GM12878 (cell line): ENCODE data around the gene ARID5B. TPM values are rescaled to one million over a fixed set of nuclear protein-coding genes. Genes with fewer than 3 reads are reported as not detected.

Experiments used
- ATAC-seq: fragments of 200-7000 bp; cut with Tn5 transposase; 3 replicates; pipeline ENCODE4 v1.9.1; 2020; ENCODE audit warnings: mild to moderate bottlenecking, moderate library complexity
- BruUV-seq: library from RNA; stranded (reverse); fragments of 400-500 nt; replicated peaks from 2 replicates; lab custom pipeline; 2021; lab: Mats Ljungman, UMichigan
- CTCF ChIA-PET: fragments of 300-600 bp; sonication (Branson Sonifier 250); formaldehyde crosslinking; extraction: SDS; loops from one replicate; lab custom pipeline; 2021; ENCODE audit warnings: inconsistent platforms; lab: Yijun Ruan, JAX
- POLR2A ChIA-PET: fragments of 350-600 bp; formaldehyde crosslinking; extraction: SDS; loops from one replicate; lab custom pipeline; 2021; ENCODE audit warnings: inconsistent platforms; lab: Charles Lee
- RAD21 ChIA-PET: fragments of 300-600 bp; sonication (Branson Sonifier 250); formaldehyde crosslinking; loops from one replicate; lab custom pipeline; 2023; ENCODE audit warnings: antibody characterized with exemption; ENCODE audit not compliant: unreplicated experiment; lab: Charles Lee
- SMC1A ChIA-PET: fragments of 300-600 bp; sonication (Branson Sonifier 250); formaldehyde crosslinking; loops from one replicate; lab custom pipeline; 2023; ENCODE audit not compliant: unreplicated experiment, uncharacterized antibody; lab: Charles Lee
- DNase-seq: peaks from one replicate; pipeline ENCODE4 v3.0.0-alpha.2; 2011; ENCODE audit warnings: low read depth, low spot score
- FAIRE-seq: peaks from 3 replicates; lab custom pipeline; 2011; peaks lifted over from hg19 to GRCh38; lab: Jason Lieb, UNC
- H2AFZ ChIP-seq: 2 replicates; pipeline ENCODE4 v1.6.0; 2011; ENCODE audit warnings: low read depth, low read length, control low read depth; ENCODE audit not compliant: control insufficient read depth
- H3K27ac ChIP-seq: 2 replicates; pipeline ENCODE4 v1.5.1; 2011; ENCODE audit warnings: control low read depth; ENCODE audit not compliant: control insufficient read depth, insufficient read depth
- H3K27me3 ChIP-seq, 2 experiments: replicated peaks in 1 of 2; 2 replicates each; pipeline versions ENCODE4 v1.6.0 to v1.6.1; 2011; ENCODE audit warnings: low read length in 1 of 2; ENCODE audit not compliant: control insufficient read depth in 2 of 2, insufficient read depth in 2 of 2
- H3K36me3 ChIP-seq, 2 experiments: 2 replicates each; pipeline ENCODE4 v1.5.1; 2011; ENCODE audit warnings: low read length in 1 of 2; ENCODE audit not compliant: control insufficient read depth in 2 of 2, insufficient read depth in 2 of 2
- H3K4me1 ChIP-seq: 2 replicates; pipeline ENCODE4 v1.6.1; 2011; ENCODE audit warnings: mild to moderate bottlenecking, low read length, moderate library complexity, mixed read lengths; ENCODE audit not compliant: control insufficient read depth, insufficient read depth
- H3K4me2 ChIP-seq: 2 replicates; pipeline ENCODE4 v1.6.0; 2011; ENCODE audit warnings: control low read depth; ENCODE audit not compliant: control insufficient read depth, insufficient read depth
- H3K4me3 ChIP-seq: fragments of 200-600 bp; sonication (generic); 2 replicates; pipeline ENCODE4 v1.5.1; 2016
- H3K79me2 ChIP-seq: 2 replicates; pipeline ENCODE4 v1.6.0; 2011; ENCODE audit warnings: low read length; ENCODE audit not compliant: control insufficient read depth, insufficient read depth
- H3K9ac ChIP-seq: 2 replicates; pipeline ENCODE4 v1.8.0; 2011; ENCODE audit warnings: low read length, control low read depth, mixed read lengths; ENCODE audit not compliant: control insufficient read depth, insufficient read depth
- H3K9me3 ChIP-seq: replicated peaks from 3 replicates; pipeline ENCODE4 v1.5.1; 2011; ENCODE audit warnings: mild to moderate bottlenecking, low read length; ENCODE audit not compliant: control insufficient read depth, insufficient read depth
- H4K20me1 ChIP-seq: 2 replicates; pipeline ENCODE4 v1.6.0; 2011; ENCODE audit not compliant: control insufficient read depth, insufficient read depth
- ATF7 ChIP-seq: fragments of 450-650 bp; IDR thresholded peaks from 2 replicates; pipeline ENCODE4 v1.6.1; 2016; ENCODE audit warnings: low read depth, mild to moderate bottlenecking
- CHD2 ChIP-seq: IDR thresholded peaks from 2 replicates; pipeline ENCODE4 v1.6.1; 2011; ENCODE audit warnings: low read depth, low read length, improper control_type of control experiment, borderline replicate concordance
- E2F8 ChIP-seq: fragments of 450-650 bp; IDR thresholded peaks from 2 replicates; pipeline ENCODE4 v1.6.1; 2018; ENCODE audit warnings: mild to moderate bottlenecking, low read depth, moderate library complexity; ENCODE audit not compliant: partially characterized antibody
- KDM1A ChIP-seq: fragments of 200-600 bp; sonication (generic); IDR thresholded peaks from 2 replicates; pipeline ENCODE4 v1.6.1; 2016; ENCODE audit warnings: borderline replicate concordance
- KLF5 ChIP-seq: fragments of 450-650 bp; IDR thresholded peaks from 2 replicates; pipeline ENCODE4 v1.6.1; 2014; ENCODE audit warnings: mild to moderate bottlenecking; ENCODE audit not compliant: partially characterized antibody
- MTA2 ChIP-seq: fragments of 450-650 bp; IDR thresholded peaks from 2 replicates; pipeline ENCODE4 v1.6.1; 2016; ENCODE audit warnings: low read depth, mild to moderate bottlenecking, moderate library complexity
- MTA3 ChIP-seq: IDR thresholded peaks from 2 replicates; pipeline ENCODE4 v1.6.1; 2012; ENCODE audit warnings: low read length, inconsistent platforms, borderline replicate concordance
- PBX3 ChIP-seq: IDR thresholded peaks from 2 replicates; pipeline ENCODE4 v1.6.1; 2011; ENCODE audit warnings: mild to moderate bottlenecking, low read depth, low read length, moderate library complexity; ENCODE audit not compliant: insufficient replicate concordance
- RUNX3 ChIP-seq: IDR thresholded peaks from 2 replicates; pipeline ENCODE4 v1.6.1; 2012; ENCODE audit warnings: low read length, inconsistent platforms
- SIN3A ChIP-seq: IDR thresholded peaks from 2 replicates; pipeline ENCODE4 v1.6.1; 2012; ENCODE audit warnings: low read depth, low read length, improper control_type of control experiment
- SMAD1 ChIP-seq: fragments of 450-650 bp; IDR thresholded peaks from 2 replicates; pipeline ENCODE4 v1.6.1; 2018; ENCODE audit warnings: mild to moderate bottlenecking, low read depth; ENCODE audit not compliant: partially characterized antibody
- SMARCA5 ChIP-seq: fragments of 450-650 bp; IDR thresholded peaks from 2 replicates; pipeline ENCODE4 v1.6.1; 2017; ENCODE audit warnings: mild to moderate bottlenecking
- SRF ChIP-seq, 2 experiments: IDR thresholded peaks; 2 replicates each; pipeline ENCODE4 v1.6.1; 2011; ENCODE audit warnings: low read depth in 2 of 2, low read length in 2 of 2, mild to moderate bottlenecking in 1 of 2, moderate library complexity in 1 of 2
- STAT3 ChIP-seq: IDR thresholded peaks from 2 replicates; pipeline ENCODE4 v1.6.1; 2011; ENCODE audit warnings: low read depth, low read length, improper control_type of control experiment
- TBL1XR1 ChIP-seq: IDR thresholded peaks from 2 replicates; pipeline ENCODE4 v1.6.1; 2012; ENCODE audit warnings: low read depth, low read length, improper control_type of control experiment
- TCF7 ChIP-seq: IDR thresholded peaks from 2 replicates; pipeline ENCODE4 v1.6.1; 2014; ENCODE audit warnings: antibody characterized with exemption, borderline replicate concordance
- YY1 ChIP-seq: IDR thresholded peaks from 2 replicates; pipeline ENCODE4 v1.6.1; 2011; ENCODE audit warnings: low read depth, mild to moderate bottlenecking, low read length
- WGBS: methylation state at CpG from one replicate; pipeline ENCODE4 v1.1.6; 2016; ENCODE audit warnings: low lambda C conversion rate; ENCODE audit not compliant: insufficient replicate concordance, insufficient coverage; ENCODE audit errors: missing lambda C conversion rate; 5-methylcytosine and 5-hydroxymethylcytosine counted together
- in situ Hi-C: fragments of 300-500 bp; cut with MboI; formaldehyde crosslinking; loops from 9 replicates; pipeline ENCODE4 v1.14.3; 2018; ENCODE audit warnings: mixed read lengths
- intact Hi-C: fragments of 100-400 bp; cut with micrococcal nuclease; formaldehyde crosslinking; loops from one replicate; pipeline ENCODE4 v1.14.2; 2022; ENCODE audit not compliant: unreplicated experiment
- polyA plus RNA-seq, 11 experiments: library from polyadenylated mRNA; depleted of rRNA in 4 of 11; unstranded in 6 of 11; stranded (reverse) in 5 of 11; fragments of >200 nt; fragmentation: Nextera tagmentation in 4 of 11; fragmentation: Illumina TruSeq in 1 of 11; extraction: Ambion mirVana in 4 of 11; extraction: Trizol in 1 of 11; gene quantifications; 1 replicate in 1 of 11; 2 replicates in 10 of 11; pipeline versions ENCODE4 v1.2.1 to v1.2.3, GENCODE V29; 2011 to 2016; ENCODE audit warnings: inconsistent platforms in 2 of 11, missing spikeins in 2 of 11, low read depth in 1 of 11
- total RNA-seq, 4 experiments: library from RNA; depleted of rRNA in 3 of 4; stranded (reverse); fragments of >200 nt in 3 of 4; fragmentation: Illumina TruSeq in 1 of 4; extraction: Trizol in 1 of 4; gene quantifications; 2 replicates each; pipeline versions ENCODE4 v1.2.1 to v1.2.3, GENCODE V29; 2013 to 2021

ARID5B gene
- total and polyA plus RNA-seq, 10 of the 15 experiments (the other 5 are each of a cell fraction or from before 2014, with no cell fraction given) = 2.7 to 8.5 (median 6.1) TPM

- ChIA-PET RAD21 (interaction anchor here (0.6 to 5.8 kb wide), 5 partner anchors 10 to 1198 kb away, joined by 3 to 116 read pairs (median 4); partner anchors contain the start of gene ARID5B), POLR2A (no interaction called here), SMC1A (interaction anchor here (0.7 to 7.8 kb wide), 8 partner anchors 11 to 210 kb away, joined by 3 to 195 read pairs (median 5); no protein-coding TSS in a partner anchor), CTCF (interaction anchor here (1.0 to 10.6 kb wide), 8 partner anchors 7 to 388 kb away, joined by 3 to 278 read pairs (median 4); no protein-coding TSS in a partner anchor)
- Histone ChIP-seq H3K4me3 (no peak overlapping the region), H3K27me3 (no peaks in the 10 kb centered on the region), H3K36me3 (no peaks in the 10 kb centered on the region), H3K9ac (no peak overlapping the region), H4K20me1 (no peaks in the 10 kb centered on the region), H3K4me1 (peaks cover 25% of the 10 kb centered on the region), H3K79me2 (peaks cover 15% of the 10 kb centered on the region), H3K4me2 (no peak overlapping the region), H2AFZ (no peak overlapping the region), H3K27ac (no peak overlapping the region), H3K9me3 (no peaks in the 10 kb centered on the region)
- 86% methylated on average over 11 of the region's 11 CpGs for WGBS
- TF ChIP-seq SMAD1 (no peak), ATF7 (no peak), STAT3 (no peak), SRF (IDR thresholded peaks at IDR 0.05; ENCODE audit: low read depth in 2 of 2, low read length in 2 of 2) (no peak), SIN3A (no peak), TBL1XR1 (no peak), SMARCA5 (no peak), TCF7 (no peak), MTA3 (no peak), CHD2 (no peak), KLF5 (no peak), PBX3 (no peak), RUNX3 (no peak), KDM1A (no peak), MTA2 (no peak), E2F8 (no peak), YY1 (no peak)
- in situ Hi-C loops (no loop called here), intact Hi-C loops (loop anchor here (10.0 kb wide), 1 partner anchor 282 kb away; no protein-coding TSS in a partner anchor)
- FAIRE-seq (no peak), DNase-seq (no peak), ATAC-seq (no peak)
- no TSS peak for BruUV-seq
Observed at GRCh38 chr10:62036186-62037081, 134.9 kb downstream of the ARID5B start.
